ENCODE measurements around the gene GPR132. TPM values are rescaled to one million over a fixed set of nuclear protein-coding genes. Genes with fewer than 3 reads are reported as not detected.
A peak's percentile ranks its signal among the peaks of the same experiment; 100 is the strongest.

GPR132 gene
- total and polyA plus RNA-seq, 11 donors = 0.27 to 5.3 (median 0.75) TPM

GRCh38 chr14:105061428-105062047 lies 3.7 kb downstream of the GPR132 start:
- no peaks in the 10 kb centered on the region for H3K9me3 ChIP-seq
- H3K4me3 ChIP-seq = peak overlapping the region in 7 of 12 donors; percentile 8 to 64 (median 28)
- H3K27ac ChIP-seq = peak overlapping the region; percentile 37 to 95 (median 82)
- DNase-seq (peak; percentile 55 to 85 (median 78)), ATAC-seq (peak; percentile 51 to 80 (median 58))
- peaks cover 10 to 69% (median 39%) of the 10 kb centered on the region in 12 donors for H3K4me1 ChIP-seq
- intact Hi-C loops (cut with DNase I) = no loop called here
- peaks cover 0 to 4% (median 0%) of the 10 kb centered on the region in 9 donors for H3K36me3 ChIP-seq
- peaks cover 0 to 2% (median 0%) of the 10 kb centered on the region in 9 donors for H3K27me3 ChIP-seq
- TF ChIP-seq, protein P1, sequence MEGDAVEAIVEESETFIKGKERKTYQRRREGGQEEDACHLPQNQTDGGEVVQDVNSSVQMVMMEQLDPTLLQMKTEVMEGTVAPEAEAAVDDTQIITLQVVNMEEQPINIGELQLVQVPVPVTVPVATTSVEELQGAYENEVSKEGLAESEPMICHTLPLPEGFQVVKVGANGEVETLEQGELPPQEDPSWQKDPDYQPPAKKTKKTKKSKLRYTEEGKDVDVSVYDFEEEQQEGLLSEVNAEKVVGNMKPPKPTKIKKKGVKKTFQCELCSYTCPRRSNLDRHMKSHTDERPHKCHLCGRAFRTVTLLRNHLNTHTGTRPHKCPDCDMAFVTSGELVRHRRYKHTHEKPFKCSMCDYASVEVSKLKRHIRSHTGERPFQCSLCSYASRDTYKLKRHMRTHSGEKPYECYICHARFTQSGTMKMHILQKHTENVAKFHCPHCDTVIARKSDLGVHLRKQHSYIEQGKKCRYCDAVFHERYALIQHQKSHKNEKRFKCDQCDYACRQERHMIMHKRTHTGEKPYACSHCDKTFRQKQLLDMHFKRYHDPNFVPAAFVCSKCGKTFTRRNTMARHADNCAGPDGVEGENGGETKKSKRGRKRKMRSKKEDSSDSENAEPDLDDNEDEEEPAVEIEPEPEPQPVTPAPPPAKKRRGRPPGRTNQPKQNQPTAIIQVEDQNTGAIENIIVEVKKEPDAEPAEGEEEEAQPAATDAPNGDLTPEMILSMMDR (IDR thresholded peaks at IDR 0.05) = no peak
- TF ChIP-seq POLR2A (IDR thresholded peaks at IDR 0.05) = peak in 1 of 2 donors; percentile 12
- 40 to 54% (median 48%) methylated on average over 6 to 13 of the region's 13 CpGs for WGBS, 4 donors

- Histone ChIP-seq H3K27ac (peak overlapping the region; percentile 37 to 95 (median 82)), H3K27me3 (peaks cover 0 to 5% (median 0%) of the 10 kb centered on the region in 9 donors), H3K36me3 (peaks cover 0 to 10% (median 0%) of the 10 kb centered on the region in 9 donors), H3K4me3 (peak overlapping the region in 7 of 12 donors; percentile 8 to 64 (median 28)), H3K9me3 (no peaks in the 10 kb centered on the region), H3K4me1 (peaks cover 10 to 62% (median 39%) of the 10 kb centered on the region in 12 donors)
- ATAC-seq (peak in 3 of 4 donors; percentile 12 to 43 (median 21)), DNase-seq (peak in 3 of 5 donors; percentile 50 to 67 (median 59))
- intact Hi-C loops (cut with DNase I) = no loop called here
- WGBS, 4 donors = 46 to 60% (median 53%) methylated on average over 10 to 30 of the region's 30 CpGs
- no peak for TF ChIP-seq POLR2A (IDR thresholded peaks at IDR 0.05)
- TF ChIP-seq, protein P1 (IDR thresholded peaks at IDR 0.05) = no peak
Observed at GRCh38 chr14:105060751-105061427, 4.3 kb downstream of the GPR132 start.

DNA sequence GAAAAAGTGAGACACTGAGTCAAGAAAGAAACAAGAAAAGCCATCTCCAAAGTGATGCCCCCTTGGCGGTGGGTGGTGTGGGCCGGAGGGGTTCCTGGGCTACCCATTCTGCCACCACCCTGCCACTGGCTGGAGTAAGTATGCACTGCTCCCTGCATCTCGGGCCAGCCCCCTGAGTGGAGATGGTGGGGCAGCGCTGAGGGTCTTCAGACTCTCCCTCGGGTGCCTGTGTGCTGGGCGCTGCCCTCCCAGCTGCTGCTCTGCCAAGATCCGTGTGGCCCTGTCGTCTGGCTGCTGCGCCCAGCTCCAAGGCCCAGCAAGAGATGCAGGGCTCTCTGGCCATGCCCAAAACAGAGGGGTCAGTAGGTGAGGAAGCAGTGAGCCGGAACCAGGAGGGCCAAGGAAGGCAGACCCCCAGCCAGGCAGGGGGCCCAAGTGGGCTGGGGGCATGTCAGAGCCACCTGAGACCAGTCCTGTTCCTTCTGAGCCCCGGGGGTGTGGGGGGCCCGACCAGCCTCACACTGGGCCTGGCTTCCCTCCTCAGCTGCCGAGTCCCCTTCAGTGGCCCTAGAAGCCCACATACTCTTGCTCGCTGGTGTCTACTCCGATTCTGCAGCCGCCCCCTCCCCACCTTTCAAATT lies 5.2 kb downstream of the GPR132 start:
- intact Hi-C loops (cut with DNase I) = no loop called here
- H3K27me3 ChIP-seq = peaks cover 0 to 5% (median 0%) of the 10 kb centered on the region in 9 donors
- H3K9me3 ChIP-seq = no peaks in the 10 kb centered on the region
- TF ChIP-seq, protein P1 (IDR thresholded peaks at IDR 0.05) = no peak
- no peak for TF ChIP-seq POLR2A (IDR thresholded peaks at IDR 0.05)
- DNase-seq (no peak), ATAC-seq (no peak)
- H3K4me1 ChIP-seq = peaks cover 10 to 56% (median 38%) of the 10 kb centered on the region in 12 donors
- peaks cover 0 to 18% (median 0%) of the 10 kb centered on the region in 9 donors for H3K36me3 ChIP-seq
- WGBS, 4 donors = 87 to 91% (median 89%) methylated on average over 12 to 16 of the region's 16 CpGs
- H3K4me3 ChIP-seq = peak overlapping the region in 1 of 12 donors; percentile 64
- peak overlapping the region in 11 of 12 donors; percentile 62 to 95 (median 84) for H3K27ac ChIP-seq

Data from heart left ventricle (tissue), 16 donors.